HG03135 (cell line): ENCODE measurements around the gene RASA3.
"Not testable (repeated sequence)": the region's sequence is repeated elsewhere in the genome, so short reads cannot be mapped to it uniquely, and the experiment has no call there.

Experiments
- ATAC-seq: cut with Tn5 transposase; IDR thresholded peaks from one replicate; pipeline ENCODE4 v1.9.1; 2021; ENCODE audit warnings: mild to moderate bottlenecking, moderate library complexity; ENCODE audit not compliant: unreplicated experiment

RASA3 gene

GRCh38 chr13:114132419-114133121 is at the start of gene RASA3:
Gene RASA3 (minus strand): TSS chr13:114132623. CDS start chr13:114132489, 134 bp downstream.
- peak; percentile 59 for ATAC-seq

GRCh38 chr13:114179087-114179658 is 46.8 kb upstream of the RASA3 start, which contains the start of gene CFAP97D2:
Gene CFAP97D2 (plus strand): TSS chr13:114179257. CDS start chr13:114179331, 74 bp downstream.
- ATAC-seq: no peak

- no peak for ATAC-seq
These were observed 45.0 kb upstream of the RASA3 start for GRCh38 chr13:114177245-114178010.

- ATAC-seq: not testable (repeated sequence)
These were observed 44.0 kb upstream of the RASA3 start for GRCh38 chr13:114176359-114176902.

GRCh38 chr13:114174529-114174961 is 42.1 kb upstream of the RASA3 start:
- ATAC-seq: no peak

GRCh38 chr13:114173745-114174144 is 41.3 kb upstream of the RASA3 start:
- ATAC-seq: no peak

- no peak for ATAC-seq
These were observed 40.8 kb upstream of the RASA3 start for GRCh38 chr13:114173272-114173671.

- no peak for ATAC-seq
These were observed 35.5 kb upstream of the RASA3 start for GRCh38 chr13:114167885-114168284.

GRCh38 chr13:114167426-114167825 is 35.0 kb upstream of the RASA3 start:
- no peak for ATAC-seq

- no peak for ATAC-seq
These were observed 34.1 kb upstream of the RASA3 start for GRCh38 chr13:114166381-114167131.

GRCh38 chr13:114164681-114165429 is 32.4 kb upstream of the RASA3 start:
- no peak for ATAC-seq

GRCh38 chr13:114164053-114164452 is 31.6 kb upstream of the RASA3 start:
- ATAC-seq: no peak

- ATAC-seq: no peak
These were observed 30.1 kb upstream of the RASA3 start for GRCh38 chr13:114162533-114162922.

GRCh38 chr13:114161644-114162532 is 29.5 kb upstream of the RASA3 start:
- ATAC-seq: no peak

GRCh38 chr13:114161028-114161556 is 28.7 kb upstream of the RASA3 start:
- ATAC-seq: no peak

- ATAC-seq: not testable (repeated sequence)
These were observed 26.6 kb upstream of the RASA3 start for GRCh38 chr13:114158869-114159666.

- ATAC-seq: no peak
These were observed 25.6 kb upstream of the RASA3 start for GRCh38 chr13:114157869-114158495.
